Measurements from ENCODE around the gene CDK19.
A peak's percentile ranks its signal among the peaks of the same experiment; 100 is the strongest.
"Not testable (repeated sequence)": the region's sequence is repeated elsewhere in the genome, so short reads cannot be mapped to it uniquely, and the experiment has no call there.

Gene CDK19

DNA sequence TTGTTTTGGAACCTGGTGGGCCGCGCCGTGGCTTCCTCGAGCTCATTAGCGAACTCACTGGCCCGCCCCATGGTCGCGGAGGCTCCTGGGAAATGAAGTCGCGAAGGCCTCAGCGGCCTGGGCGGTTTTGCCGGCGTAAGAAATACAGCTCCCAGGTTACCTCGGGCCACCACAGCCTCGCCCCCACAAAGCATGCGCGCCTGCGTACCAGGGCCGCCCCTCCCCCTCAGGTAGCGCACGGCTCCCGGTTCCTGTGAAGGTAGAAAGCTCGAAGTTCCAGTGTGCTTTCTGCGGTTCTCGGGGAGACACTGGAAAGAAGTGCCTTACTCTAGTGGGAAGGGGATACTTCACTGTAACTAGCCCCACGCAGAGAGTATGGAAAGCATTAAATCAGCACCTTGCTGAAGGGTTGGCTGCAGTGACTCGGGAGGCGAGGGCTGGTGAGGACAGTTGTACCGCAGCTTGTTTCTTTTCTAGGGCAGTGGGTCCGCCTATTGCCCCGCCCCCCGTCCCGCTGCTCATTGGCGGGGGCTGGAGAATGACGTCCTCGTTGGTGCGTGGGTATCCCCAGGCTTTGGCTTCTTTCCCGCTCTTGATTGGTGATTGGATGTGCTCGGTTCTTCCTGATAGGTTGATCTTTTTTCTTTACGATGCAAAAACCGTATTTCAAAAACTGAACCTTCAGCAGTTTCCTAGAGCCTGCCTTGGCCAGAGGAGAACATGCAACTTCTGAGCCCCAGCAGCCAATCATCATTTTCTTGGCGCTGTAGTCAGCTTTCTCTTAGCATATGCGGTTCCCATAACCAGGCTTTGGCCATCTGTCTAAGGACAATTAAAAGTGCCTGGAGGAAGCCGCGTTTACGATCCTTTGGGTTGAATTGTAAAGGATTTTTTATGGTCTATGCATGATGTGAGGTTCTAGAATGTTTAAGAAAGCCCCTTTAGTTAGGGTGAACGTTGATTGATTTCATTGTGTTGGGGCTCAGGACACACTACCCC is at the start of gene CDK19:
Gene CDK19, minus strand, starts transcription at position 59 of the 999 bp plus-strand sequence. CDS start 333 bp downstream, outside the sequence.
- DNase-seq (ENCODE audit: low read depth in 3 of 3): peak; percentile 94 to 97 (median 95)

DNA sequence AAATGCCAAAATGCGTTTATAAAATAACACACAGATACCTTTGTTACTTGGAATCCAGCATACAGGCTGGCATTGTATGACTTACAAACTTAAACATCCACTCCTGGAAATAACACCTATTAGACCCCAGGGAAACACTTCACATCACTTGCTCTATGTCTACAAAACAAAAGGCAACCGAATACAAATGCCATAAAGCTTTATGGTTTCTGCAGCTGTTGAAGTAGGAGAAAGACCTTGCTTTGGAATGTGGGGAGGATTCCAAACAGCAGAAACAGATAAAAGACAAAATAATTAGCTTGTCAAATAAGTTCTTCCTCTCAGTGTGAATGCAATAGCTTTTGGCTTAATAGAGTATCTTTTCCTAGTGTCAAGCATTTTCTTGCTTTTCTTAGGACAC is 49.6 kb upstream of the CDK19 start:
- DNase-seq (ENCODE audit: low read depth in 3 of 3): no peak

DNA sequence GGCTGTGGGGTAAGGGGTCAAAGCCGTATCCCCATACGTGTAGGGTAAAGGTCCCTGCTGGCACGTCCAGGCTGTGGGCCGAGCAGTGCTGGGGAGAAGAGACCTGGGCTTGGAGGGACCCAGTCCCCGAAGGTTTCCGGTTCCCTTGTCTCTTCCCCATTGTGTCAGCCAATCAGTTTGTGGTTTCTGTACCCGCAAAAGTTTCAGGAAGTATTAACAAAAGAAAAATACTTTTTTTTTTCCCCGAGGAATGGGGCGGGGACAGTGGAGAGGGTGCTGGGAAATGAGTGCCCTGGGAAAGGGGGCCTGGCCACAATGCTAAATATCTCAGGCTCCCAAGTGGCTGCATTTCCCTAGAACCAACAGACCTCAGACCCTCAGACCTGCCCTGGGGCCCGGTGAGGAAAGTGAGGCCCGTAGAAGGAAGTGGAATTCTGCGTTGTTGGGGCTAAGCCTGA is 44.1 kb upstream of the CDK19 start:
- DNase-seq (ENCODE audit: low read depth in 3 of 3): no peak

DNA sequence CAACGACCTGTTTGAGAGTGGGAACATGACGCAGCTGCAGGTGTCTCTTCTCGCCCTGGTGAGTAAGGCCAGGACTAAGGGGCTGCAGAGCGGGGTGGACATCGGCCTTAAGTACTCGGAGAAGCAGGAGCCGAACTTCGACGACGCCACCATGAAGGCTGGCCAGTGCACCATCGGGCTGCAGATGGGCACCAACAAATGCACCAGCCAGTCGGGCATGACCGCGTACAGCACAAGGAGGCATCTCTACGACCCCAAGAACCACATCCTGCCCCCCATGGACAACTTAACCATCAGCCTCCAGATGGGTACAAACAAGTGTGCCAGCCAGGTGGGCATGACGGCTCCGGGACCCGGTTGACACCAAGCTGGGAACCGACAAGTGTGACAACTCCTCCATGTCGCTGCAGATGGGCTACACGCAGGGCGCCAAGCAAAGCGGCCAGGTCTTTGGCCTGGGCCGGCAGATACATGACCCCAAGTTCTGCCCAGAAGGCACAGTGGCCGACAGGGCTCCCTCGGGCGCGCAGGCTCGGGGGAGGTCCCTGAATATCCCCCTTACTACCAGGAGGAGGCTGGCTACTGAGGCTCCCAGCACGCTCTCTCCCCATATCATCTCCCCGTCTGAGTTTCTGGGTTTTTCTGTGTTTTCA is 43.4 kb upstream of the CDK19 start:
- DNase-seq (ENCODE audit: low read depth in 3 of 3): no peak

DNA sequence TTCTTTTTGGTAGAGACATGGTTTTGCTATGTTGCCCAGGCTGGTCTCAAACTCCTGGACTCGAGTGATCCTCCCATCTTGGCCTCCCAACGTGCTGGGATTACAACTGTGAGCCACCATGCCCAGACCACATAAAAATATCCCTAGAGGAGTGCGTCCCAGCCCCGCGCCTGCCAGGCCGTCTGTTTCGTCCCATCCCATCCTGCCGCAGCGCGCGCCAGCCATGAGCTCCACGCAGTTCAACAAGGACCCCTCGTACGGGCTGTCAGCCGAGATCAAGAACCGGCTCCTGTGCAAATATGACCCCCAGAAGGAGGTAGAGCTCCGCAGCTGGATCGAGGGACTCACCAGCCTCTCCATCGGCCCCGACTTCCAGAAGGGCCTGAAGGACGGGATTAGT is 42.7 kb upstream of the CDK19 start:
- DNase-seq (ENCODE audit: low read depth in 3 of 3): no peak

DNA sequence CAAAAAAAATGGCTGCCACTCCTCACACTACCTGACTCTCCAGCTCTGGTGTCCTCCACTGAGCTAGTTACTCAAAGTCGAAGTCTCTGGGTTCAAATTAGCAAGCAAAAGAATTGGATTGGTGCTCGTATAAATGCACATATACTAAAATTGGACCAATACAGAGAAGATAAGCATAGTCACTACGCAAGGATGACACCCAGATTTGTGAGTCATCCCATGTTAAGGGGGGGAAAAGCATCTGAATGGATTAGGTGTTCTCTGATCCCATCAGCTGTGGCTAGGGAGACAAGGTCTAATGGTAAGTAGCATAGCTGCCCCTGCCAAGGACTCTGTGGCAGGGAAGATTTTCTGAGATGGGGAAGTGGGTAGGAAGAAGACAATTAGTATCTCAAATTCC is 41.0 kb upstream of the CDK19 start:
- no peak for DNase-seq (ENCODE audit: low read depth in 3 of 3)

DNA sequence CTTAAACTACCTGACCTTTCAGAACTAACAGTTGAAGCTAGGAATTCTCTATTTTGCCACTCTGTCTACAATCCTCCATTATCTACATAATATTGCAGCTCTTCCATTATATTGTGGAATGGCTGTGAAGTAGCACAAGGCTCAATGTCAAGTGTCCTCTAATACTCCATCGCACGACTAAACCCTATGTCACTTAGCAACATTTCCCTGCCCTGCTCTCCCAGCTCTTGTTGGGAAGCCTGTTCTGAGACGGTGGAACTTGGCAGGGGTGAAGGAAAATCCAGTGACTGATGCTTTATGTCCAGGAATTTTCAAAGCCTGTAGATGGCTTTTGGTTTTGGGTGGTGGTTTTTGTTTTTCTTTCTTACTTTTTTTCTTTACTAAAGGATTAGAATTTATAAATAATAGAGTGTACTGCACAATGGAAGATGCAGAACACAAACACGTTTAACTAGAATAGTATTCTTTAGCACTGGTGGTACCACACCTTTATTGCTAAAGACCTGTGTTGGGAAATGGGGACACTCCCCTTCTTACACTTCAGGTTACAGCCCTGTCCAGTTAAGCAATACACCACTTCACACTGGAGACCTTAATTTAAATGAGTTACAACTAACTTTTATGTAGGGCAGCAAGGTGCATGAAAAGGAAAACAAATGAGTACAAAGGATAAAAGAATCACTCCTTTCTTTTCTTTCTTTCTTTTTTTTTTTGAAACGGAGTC is 38.6 kb upstream of the CDK19 start:
- no peak for DNase-seq (ENCODE audit: low read depth in 3 of 3)

DNA sequence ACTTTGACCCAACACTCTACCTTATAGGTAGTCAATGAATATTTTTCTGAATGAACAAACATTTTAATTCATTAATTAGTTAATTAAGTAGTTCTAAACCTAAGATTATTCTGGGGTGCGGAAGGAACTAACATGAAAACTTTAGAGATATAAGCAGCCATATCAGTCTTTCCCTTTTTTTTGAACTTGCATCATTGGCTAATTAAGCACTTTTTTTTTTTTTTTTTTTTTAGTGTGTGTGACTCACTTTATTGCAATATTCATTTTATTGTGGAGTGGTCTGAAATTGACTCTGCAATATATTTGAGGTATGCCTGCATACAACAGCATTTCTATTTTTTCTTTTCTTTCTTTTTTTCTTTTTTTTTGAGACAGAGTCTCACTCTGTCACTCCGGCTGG is 37.5 kb upstream of the CDK19 start:
- no peak for DNase-seq (ENCODE audit: low read depth in 3 of 3)

DNA sequence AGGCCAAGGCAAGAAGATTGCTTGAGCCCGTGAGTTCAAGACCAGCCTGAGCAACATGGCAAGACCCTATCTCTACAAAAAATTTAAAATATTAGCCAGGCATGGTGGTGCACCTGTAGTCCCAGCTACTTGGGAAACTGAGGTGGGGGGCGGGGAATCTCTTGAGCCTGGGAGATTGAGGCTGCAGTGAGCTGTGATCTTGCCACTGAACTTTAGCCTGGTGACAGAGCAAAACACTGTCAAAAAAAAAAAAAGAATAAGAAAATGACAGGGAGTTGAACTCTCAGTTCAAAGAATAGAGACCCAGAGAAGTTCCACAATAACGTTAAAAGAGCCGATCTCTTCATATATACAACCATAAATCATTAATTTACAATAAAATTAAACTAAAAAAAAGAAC is 34.5 kb upstream of the CDK19 start:
- no peak for DNase-seq (ENCODE audit: low read depth in 3 of 3)

DNA sequence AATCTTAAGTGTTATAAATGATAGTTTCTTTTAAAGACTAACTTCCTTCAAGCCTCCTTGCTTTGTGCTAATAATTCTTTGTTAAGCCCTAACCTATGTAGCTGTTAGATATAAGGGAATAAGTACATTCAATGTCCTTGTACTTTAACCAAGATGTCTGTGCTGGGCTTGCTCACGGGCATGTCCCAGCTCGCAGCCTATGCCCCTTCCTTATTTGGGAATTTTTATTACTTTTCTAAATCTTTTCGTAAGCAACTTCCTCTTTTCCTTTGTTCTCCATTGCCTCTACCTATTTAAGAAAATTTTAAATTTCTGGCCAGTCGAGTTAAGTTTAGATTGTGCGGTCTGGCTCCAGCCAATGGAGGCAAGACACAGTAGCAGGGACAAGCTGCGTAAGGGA is 26.0 kb upstream of the CDK19 start:
- no peak for DNase-seq (ENCODE audit: low read depth in 3 of 3)

DNA sequence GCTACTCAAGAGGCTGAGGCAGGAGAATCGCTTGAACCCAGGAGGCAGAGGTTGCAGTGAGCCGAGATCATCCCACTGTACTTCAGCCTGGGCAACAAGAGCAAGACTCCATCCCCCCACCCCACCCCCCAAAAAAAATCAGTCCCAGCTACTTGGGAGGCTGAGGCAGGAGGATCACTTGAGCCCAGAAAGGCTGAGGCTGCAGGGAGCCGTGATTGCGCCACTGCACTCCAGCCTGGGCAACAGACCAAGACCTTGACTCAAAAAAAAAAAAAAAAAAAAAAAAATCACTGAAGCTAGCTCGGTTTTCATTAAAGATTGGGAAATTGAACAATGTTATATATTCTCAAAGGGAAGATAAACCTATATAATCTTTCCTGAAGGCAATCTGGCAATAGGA is 20.5 kb upstream of the CDK19 start:
- not testable (repeated sequence) for DNase-seq (ENCODE audit: low read depth in 3 of 3)

DNA sequence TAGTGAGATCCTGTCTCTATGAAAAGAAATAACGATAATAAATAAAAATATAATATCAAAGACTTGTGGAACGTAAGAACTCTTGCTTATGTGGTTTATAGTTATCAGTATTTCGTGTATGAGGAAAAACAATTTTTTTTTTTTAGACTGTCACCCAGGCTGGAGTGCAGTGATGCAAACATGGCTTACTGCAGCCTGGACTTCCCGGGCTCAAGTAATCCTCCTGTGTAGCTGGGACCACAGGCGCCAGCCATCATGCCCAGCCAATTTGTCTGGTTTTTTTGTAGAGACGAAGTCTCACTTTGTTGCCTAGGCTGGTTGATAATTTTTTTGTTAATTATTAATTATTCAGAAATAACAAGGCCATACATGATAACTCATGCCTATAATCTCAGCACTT is 18.6 kb upstream of the CDK19 start:
- no peak for DNase-seq (ENCODE audit: low read depth in 3 of 3)

DNA sequence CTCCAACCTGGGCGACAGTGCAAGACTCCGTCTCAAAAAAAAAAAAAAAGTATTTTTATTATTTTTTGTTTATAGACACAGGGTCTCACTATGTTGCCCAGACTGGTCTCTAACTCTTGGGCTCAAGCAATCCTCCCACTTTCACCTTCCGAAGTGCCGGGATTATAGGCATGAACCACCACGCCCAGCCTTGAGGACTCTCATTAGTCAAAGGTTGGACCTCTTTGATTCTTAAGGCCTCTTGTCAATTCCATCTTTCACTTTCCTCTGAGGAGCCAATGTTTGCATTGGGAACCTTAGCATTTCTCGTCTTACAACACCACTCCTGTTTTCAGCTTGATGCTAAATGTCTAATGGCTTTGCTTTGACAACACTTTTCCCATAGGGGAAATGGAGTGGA is 16.1 kb upstream of the CDK19 start:
- no peak for DNase-seq (ENCODE audit: low read depth in 3 of 3)

DNA sequence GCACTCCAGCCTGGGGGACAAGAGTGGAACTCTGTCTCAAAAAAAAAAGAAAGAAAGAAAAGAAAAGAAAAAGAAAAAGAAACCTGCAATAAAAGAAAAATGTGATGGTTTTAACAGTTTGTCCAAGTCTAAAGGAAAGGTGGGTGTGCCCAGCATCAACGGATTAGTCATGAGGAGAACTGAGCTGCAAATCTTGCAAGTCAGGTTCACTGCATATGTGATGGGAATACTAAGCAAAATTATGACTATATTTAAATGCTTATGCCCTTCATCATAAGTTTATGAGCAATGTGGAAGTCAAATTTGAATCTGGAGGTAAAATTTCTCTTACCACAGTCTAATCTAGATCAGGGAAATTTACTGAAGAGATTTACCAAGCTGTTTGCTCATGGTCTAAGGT is 13.1 kb upstream of the CDK19 start:
- no peak for DNase-seq (ENCODE audit: low read depth in 3 of 3)

DNA sequence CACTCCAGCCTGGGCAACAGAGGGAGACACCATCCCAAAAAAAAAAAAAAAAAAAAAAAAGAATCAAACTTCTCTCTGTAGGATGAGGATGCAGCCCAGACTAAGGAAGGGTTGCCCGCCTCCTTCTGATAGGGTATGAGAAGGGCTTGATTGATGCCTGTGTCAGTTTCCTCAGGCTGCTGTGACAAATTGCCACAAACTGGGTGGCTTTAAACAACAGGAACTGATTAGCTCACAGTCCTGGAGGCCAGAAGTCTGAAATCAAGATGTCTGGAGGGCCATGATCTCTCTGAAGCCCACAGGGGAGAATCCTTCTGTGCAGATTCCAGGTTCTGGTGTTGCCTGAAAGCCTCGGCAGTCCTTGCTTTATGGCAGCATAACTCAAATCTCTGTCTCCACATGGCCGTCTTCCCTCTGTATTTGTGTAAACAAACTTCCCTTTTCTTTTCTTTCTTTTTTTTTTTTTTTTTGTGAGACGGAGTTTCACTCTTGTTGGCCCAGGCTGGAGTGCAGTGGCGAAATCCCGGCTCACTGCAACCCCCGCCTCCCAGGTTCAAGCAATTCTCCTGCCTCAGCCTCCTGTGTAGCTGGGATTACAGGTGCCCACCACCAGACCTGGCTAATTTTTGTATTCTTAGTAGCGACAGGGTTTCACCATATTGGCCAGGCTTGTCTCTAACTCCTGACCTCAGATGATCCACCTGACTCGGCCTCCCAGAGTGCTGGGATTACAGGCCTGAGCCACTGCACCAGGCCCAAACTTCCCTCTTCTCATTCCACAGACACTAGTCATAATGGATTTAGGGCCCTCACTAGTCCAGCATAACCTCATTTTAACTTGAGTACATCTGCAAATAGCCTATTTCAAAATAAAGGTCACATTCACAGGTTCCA is 11.2 kb upstream of the CDK19 start:
- no peak for DNase-seq (ENCODE audit: low read depth in 3 of 3)

DNA sequence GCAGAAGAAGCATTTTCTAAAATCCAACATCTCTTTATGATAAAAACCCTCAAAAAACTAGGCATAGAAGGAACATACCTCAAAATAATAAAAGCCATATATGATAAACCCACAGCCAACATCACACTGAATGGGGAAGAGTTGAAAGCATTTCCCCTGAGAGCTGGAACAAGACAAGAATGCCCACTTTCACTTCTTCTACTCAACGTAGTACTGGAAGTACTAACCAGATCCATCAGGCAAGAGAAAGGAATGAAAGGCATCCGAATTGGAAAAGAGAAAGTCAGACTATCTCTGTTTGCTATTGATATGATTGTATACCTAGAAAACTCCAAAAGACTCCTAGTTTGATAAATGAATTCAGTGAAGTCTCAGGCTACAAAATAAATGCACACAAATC is 7.9 kb upstream of the CDK19 start:
- no peak for DNase-seq (ENCODE audit: low read depth in 3 of 3)

DNA sequence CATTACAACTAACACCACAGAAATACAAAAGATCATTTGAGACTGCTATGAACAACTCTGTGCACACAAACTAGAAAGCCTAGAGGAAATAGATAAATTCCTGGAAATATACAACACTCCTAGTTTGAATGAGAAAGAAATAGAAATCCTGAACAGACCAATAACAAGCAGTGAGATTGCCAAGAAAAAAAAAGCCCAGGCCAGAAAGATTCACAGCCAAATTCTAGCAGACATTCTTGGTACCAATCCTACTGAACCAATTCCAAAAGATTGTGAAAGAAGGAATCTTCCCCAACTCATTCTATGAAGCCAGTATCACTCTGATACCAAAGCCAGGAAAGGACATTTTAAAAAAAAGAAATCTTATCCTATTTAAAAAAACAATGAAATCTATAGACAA is 7.0 kb upstream of the CDK19 start:
- DNase-seq (ENCODE audit: low read depth in 3 of 3): no peak

DNA sequence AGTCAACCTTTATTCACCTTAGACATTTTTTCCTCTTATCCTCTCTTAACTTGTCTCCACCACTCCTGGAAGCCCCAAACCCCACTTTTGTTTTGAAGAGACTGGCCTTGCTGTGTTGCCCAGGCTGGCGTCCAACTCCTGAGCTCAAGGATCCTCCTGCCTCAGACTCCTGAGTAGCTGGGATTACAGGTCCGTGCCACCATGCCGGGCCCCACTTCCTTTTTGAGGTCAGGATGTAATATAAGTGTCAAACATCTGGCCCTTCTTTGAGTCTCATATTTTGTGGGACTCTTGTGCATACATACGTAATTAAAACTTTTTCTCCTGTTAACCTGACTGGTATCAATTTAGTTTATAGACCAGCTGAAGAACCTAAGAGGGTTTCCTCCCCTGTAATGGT is 1.4 kb upstream of the CDK19 start:
- DNase-seq (ENCODE audit: low read depth in 3 of 3): peak in 1 of 3 experiments; percentile 2

DNA sequence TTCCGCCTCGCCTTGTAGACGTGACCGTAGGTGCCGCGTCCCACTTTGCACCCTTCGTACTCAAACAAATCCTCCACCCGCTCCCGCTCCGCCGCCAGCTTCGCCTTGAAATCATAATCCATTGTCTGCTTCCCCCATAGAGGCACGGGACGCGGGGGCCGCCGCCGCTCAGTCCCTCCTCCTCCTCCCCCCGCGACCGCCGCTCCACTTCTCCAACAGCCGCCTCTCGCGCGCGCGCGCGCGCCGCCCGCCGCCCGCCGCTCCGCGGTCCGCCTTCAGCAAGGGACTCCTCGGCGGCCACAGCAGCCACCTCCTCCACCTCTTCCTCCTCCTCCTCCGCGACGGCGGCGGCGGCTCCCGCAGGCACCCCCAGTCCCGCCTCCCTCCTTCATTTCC is 256 bp downstream of the CDK19 start:
- no peak for DNase-seq (ENCODE audit: low read depth in 3 of 3)

DNA sequence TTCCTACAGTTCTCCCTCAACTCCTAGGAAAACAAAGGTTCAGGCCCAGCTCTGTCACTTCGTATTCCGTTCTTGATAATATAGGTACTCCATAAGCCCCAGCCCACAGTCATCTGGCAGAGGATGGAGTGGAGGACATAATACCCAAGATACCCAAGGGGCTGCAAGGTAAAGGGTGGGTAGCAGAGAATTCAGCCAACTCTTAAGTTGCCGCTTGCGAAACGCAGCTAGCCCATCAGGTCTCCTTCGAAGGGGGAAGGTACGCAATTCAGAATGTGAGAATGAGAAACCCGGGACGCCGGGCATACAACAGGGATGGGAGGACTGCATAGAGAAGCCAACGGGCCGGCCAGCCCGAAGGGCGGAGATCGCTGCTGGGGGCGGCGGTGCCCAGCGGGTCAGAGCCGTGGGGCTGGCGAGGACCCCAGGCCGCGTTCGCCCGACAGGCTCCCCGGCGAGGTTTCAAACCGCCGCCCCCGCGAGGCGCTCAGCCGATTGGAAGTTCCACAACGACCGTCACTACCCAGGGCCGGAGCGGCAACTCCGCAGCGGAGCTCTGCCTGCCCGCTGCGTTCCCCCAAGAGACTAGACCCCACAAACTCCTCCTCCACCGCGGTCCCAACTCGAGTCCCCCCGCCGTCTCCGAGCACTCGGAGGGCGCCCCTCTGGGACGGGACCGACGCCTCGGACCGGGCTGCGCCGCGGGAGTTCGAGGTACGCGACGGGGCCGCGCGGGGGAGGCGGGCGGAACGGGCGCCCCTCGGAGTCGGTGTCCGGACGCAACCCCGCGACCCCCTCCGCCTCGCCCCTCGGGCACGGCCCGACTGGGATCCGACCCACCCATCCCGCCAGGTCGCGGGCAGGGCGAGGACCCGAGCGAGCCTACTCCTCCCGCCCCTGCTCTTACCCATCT is 911 bp downstream of the CDK19 start:
- DNase-seq (ENCODE audit: low read depth in 3 of 3): peak; percentile 18 to 58 (median 28)
